DMS153 treated with DMSO at 0.1 percent for 48 hours (cell line): ENCODE measurements around the gene CLSTN2.

Experiments used
- DNase-seq: peaks from one replicate; lab custom pipeline; 2025; ENCODE audit not compliant: unreplicated experiment; lab: John Stamatoyannopoulos, UW

Gene CLSTN2

GRCh38 chr3:139941580-139941979, 6.6 kb downstream of the CLSTN2 start:
- DNase-seq: no peak

GRCh38 chr3:139944256-139944910, 9.4 kb downstream of the CLSTN2 start:
- DNase-seq: no peak

- no peak for DNase-seq
Observed at GRCh38 chr3:139945386-139945785, 10.4 kb downstream of the CLSTN2 start.

GRCh38 chr3:139945942-139946341, 11.0 kb downstream of the CLSTN2 start:
- no peak for DNase-seq

GRCh38 chr3:139948467-139948866, 13.5 kb downstream of the CLSTN2 start:
- no peak for DNase-seq

GRCh38 chr3:139948898-139949297, 13.9 kb downstream of the CLSTN2 start:
- no peak for DNase-seq

GRCh38 chr3:139953131-139953910, 18.3 kb downstream of the CLSTN2 start:
- DNase-seq: no peak

- DNase-seq: no peak
Observed at GRCh38 chr3:139954146-139954860, 19.3 kb downstream of the CLSTN2 start.

GRCh38 chr3:139957844-139958243, 22.9 kb downstream of the CLSTN2 start:
- no peak for DNase-seq

- DNase-seq: no peak
Observed at GRCh38 chr3:139969386-139969785, 34.4 kb downstream of the CLSTN2 start.

- DNase-seq: no peak
Observed at GRCh38 chr3:139970526-139970925, 35.5 kb downstream of the CLSTN2 start.

- no peak for DNase-seq
Observed at GRCh38 chr3:139974809-139975425, 39.9 kb downstream of the CLSTN2 start.

GRCh38 chr3:139975594-139976365, 40.8 kb downstream of the CLSTN2 start:
- DNase-seq: no peak

- DNase-seq: no peak
Observed at GRCh38 chr3:139978966-139979365, 44.0 kb downstream of the CLSTN2 start.

GRCh38 chr3:139979991-139980390, 45.0 kb downstream of the CLSTN2 start:
- DNase-seq: no peak

GRCh38 chr3:139982404-139982803, 47.4 kb downstream of the CLSTN2 start:
- DNase-seq: no peak

- no peak for DNase-seq
Observed at GRCh38 chr3:139985576-139985975, 50.6 kb downstream of the CLSTN2 start.

- no peak for DNase-seq
Observed at GRCh38 chr3:139987908-139988307, 52.9 kb downstream of the CLSTN2 start.

- no peak for DNase-seq
Observed at GRCh38 chr3:139988472-139989156, 53.6 kb downstream of the CLSTN2 start.

- DNase-seq: no peak
Observed at GRCh38 chr3:139994891-139995290, 59.9 kb downstream of the CLSTN2 start.
